WTC11 (cell line): Measurements from ENCODE around the gene TMEM245. TPM values are rescaled to one million over a fixed set of nuclear protein-coding genes. Genes with fewer than 3 reads are reported as not detected.

ENCODE experiments used
- ATAC-seq: fragments of 200-7000 bp; cut with Tn5 transposase; 2 replicates; pipeline ENCODE4 v1.10.0; 2021; ENCODE audit warnings: mild to moderate bottlenecking, moderate library complexity
- CTCF ChIA-PET: fragments of 300-600 bp; sonication (Branson Sonifier 250); formaldehyde crosslinking; loops from one replicate; lab custom pipeline; 2021; ENCODE audit warnings: antibody characterized with exemption; lab: Charles Lee
- POLR2A ChIA-PET: fragments of 350-600 bp; sonication (Branson Sonifier 250); formaldehyde crosslinking; loops from one replicate; lab custom pipeline; 2021; ENCODE audit warnings: antibody characterized with exemption; lab: Charles Lee
- DNase-seq: peaks from one replicate; pipeline ENCODE4 v3.0.0; 2021; ENCODE audit warnings: low spot score
- H3K27ac Mint-ChIP-seq: 2 replicates; pipeline ENCODE4 v1.8.0; 2021; ENCODE audit warnings: mixed read lengths
- H3K27me3 Mint-ChIP-seq: 2 replicates; pipeline ENCODE4 v1.8.0; 2021; ENCODE audit warnings: low read depth, mild to moderate bottlenecking, moderate library complexity, mixed read lengths
- H3K36me3 Mint-ChIP-seq: 2 replicates; pipeline ENCODE4 v1.8.0; 2021; ENCODE audit warnings: mixed read lengths
- H3K4me1 Mint-ChIP-seq: 2 replicates; pipeline ENCODE4 v1.8.0; 2022; ENCODE audit warnings: mixed read lengths
- H3K4me3 Mint-ChIP-seq: 2 replicates; pipeline ENCODE4 v1.8.0; 2021; ENCODE audit warnings: mild to moderate bottlenecking, moderate library complexity, mixed read lengths
- H3K9me3 Mint-ChIP-seq: 2 replicates; pipeline ENCODE4 v1.8.0; 2021; ENCODE audit warnings: mixed read lengths
- ARID4B ChIP-seq: sonication (generic); formaldehyde crosslinking; IDR thresholded peaks from 2 replicates; pipeline ENCODE4 v1.8.0; 2023; ENCODE audit warnings: missing genetic modification reagents, mild to moderate bottlenecking, borderline replicate concordance
- ATF1 ChIP-seq: sonication (generic); formaldehyde crosslinking; IDR thresholded peaks from 2 replicates; pipeline ENCODE4 v1.8.1; 2023; ENCODE audit warnings: mild to moderate bottlenecking, moderate library complexity, missing genetic modification reagents
- ATF2 ChIP-seq: sonication (generic); formaldehyde crosslinking; IDR thresholded peaks from 2 replicates; pipeline ENCODE4 v1.8.1; 2022; ENCODE audit warnings: low read depth, missing genetic modification reagents, borderline replicate concordance
- GRHL2 ChIP-seq: fragments of 250-450 bp; sonication (Bioruptor Pico); IDR thresholded peaks from 2 replicates; pipeline ENCODE4 v1.8.0; 2022; ENCODE audit warnings: mild to moderate bottlenecking, moderate library complexity; ENCODE audit not compliant: insufficient replicate concordance, severe bottlenecking
- JUN ChIP-seq: sonication (generic); formaldehyde crosslinking; IDR thresholded peaks from 2 replicates; pipeline ENCODE4 v1.8.0; 2023; ENCODE audit warnings: mild to moderate bottlenecking, missing genetic modification reagents
- MLX ChIP-seq: sonication (generic); formaldehyde crosslinking; IDR thresholded peaks from 2 replicates; pipeline ENCODE4 v1.8.1; 2023; ENCODE audit warnings: mild to moderate bottlenecking, missing genetic modification reagents, moderate library complexity
- NFE2L1 ChIP-seq: sonication (generic); formaldehyde crosslinking; IDR thresholded peaks from 2 replicates; pipeline ENCODE4 v1.8.1; 2023; ENCODE audit warnings: missing genetic modification reagents
- NFYB ChIP-seq: sonication (generic); formaldehyde crosslinking; conservative IDR thresholded peaks from 2 replicates; pipeline ENCODE4 v1.8.0; 2022; ENCODE audit warnings: low read depth, missing genetic modification reagents
- NR3C1 ChIP-seq: sonication (generic); formaldehyde crosslinking; conservative IDR thresholded peaks from 2 replicates; pipeline ENCODE4 v1.8.1; 2023; ENCODE audit warnings: low read depth, mild to moderate bottlenecking, missing genetic modification reagents
- PREB ChIP-seq: sonication (generic); formaldehyde crosslinking; IDR thresholded peaks from 2 replicates; pipeline ENCODE4 v1.8.1; 2022; ENCODE audit warnings: mild to moderate bottlenecking, missing genetic modification reagents, moderate library complexity, borderline replicate concordance
- TP53 ChIP-seq: sonication (generic); formaldehyde crosslinking; IDR thresholded peaks from 2 replicates; pipeline ENCODE4 v1.8.1; 2023; ENCODE audit warnings: mild to moderate bottlenecking, missing genetic modification reagents
- ZBTB43 ChIP-seq: sonication (generic); formaldehyde crosslinking; IDR thresholded peaks from 2 replicates; pipeline ENCODE4 v1.8.1; 2023; ENCODE audit warnings: mild to moderate bottlenecking, missing genetic modification reagents
- ZNF138 ChIP-seq: sonication (generic); formaldehyde crosslinking; conservative IDR thresholded peaks from 2 replicates; pipeline ENCODE4 v1.8.1; 2022; ENCODE audit warnings: mild to moderate bottlenecking, moderate library complexity, missing genetic modification reagents
- ZNF532 ChIP-seq: fragments of 250-450 bp; sonication (Bioruptor Pico); IDR thresholded peaks from 2 replicates; pipeline ENCODE4 v1.9.0; 2021; ENCODE audit warnings: mild to moderate bottlenecking, borderline replicate concordance
- total RNA-seq: library from RNA; stranded (reverse); gene quantifications from 3 replicates; pipeline ENCODE4 v1.2.3, GENCODE V29; 2021
- TF ChIP-seq, protein P1 (sequence below): sonication (generic); formaldehyde crosslinking; IDR thresholded peaks from 2 replicates; pipeline ENCODE4 v1.8.1; 2022; ENCODE audit warnings: mild to moderate bottlenecking, moderate library complexity, missing genetic modification reagents
- TF ChIP-seq, protein P2 (sequence below): sonication (generic); formaldehyde crosslinking; IDR thresholded peaks from 2 replicates; pipeline ENCODE4 v1.8.0; 2023; ENCODE audit warnings: mild to moderate bottlenecking, missing genetic modification reagents
- TF ChIP-seq, protein P3 (sequence below): sonication (generic); formaldehyde crosslinking; IDR thresholded peaks from 2 replicates; pipeline ENCODE4 v1.8.1; 2023; ENCODE audit warnings: mild to moderate bottlenecking, missing genetic modification reagents, moderate library complexity

The TMEM245 gene
- total RNA-seq, 1 experiment from 2014 or later: 40.8 TPM

DNA sequence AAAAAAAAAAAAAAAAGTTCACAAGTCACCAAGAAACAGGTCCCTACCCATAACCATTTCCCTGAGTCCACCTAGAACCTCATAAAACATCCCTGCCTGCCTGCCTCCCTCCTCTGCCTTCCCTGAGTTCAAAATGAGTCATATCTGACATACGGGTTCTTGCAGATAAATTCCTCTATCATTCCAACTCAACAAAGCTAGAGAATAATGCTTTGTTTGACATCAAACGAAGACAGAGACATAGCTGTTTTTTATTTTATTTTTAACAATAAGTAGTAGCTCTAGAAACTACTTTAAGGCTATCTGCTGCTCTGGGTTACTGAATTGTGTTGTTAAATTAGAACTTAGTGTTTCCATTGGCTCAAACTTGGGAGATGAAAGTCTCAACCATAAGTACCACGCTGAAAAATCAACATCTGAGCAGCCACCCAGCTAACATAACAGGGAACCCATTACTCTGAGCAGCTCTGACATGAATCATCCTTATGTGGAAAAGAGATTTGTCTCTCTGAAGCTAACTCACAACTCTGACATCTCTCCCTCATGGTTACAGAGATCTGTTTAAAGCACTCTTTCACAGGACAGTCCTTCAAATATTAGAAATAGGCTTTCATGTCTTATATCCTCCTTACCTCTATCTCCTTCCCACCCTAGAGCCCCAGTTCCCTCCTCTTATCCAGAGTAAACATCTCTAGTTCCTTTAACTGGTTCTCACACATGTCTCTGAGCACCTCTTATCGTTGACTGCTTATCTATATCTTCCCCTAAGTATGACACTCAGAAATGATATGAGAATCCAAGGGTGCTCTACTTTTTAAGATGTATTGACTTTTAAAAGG lies 12.1 kb downstream of the TMEM245 start:
- POLR2A ChIA-PET: no interaction called here

More for the DNA sequence above, 12.1 kb downstream of the TMEM245 start:
- TF ChIP-seq ARID4B (CRISPR knock-in tag): no peak
- TF ChIP-seq NFYB (CRISPR knock-in tag): no peak
- TF ChIP-seq NR3C1 (CRISPR knock-in tag): no peak
- TF ChIP-seq, protein P1, sequence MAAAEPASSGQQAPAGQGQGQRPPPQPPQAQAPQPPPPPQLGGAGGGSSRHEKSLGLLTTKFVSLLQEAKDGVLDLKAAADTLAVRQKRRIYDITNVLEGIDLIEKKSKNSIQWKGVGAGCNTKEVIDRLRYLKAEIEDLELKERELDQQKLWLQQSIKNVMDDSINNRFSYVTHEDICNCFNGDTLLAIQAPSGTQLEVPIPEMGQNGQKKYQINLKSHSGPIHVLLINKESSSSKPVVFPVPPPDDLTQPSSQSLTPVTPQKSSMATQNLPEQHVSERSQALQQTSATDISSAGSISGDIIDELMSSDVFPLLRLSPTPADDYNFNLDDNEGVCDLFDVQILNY (CRISPR knock-in tag): no peak
- no peak for TF ChIP-seq ZBTB43 (CRISPR knock-in tag)
- TF ChIP-seq GRHL2 (CRISPR knock-in tag): no peak
- no peak for TF ChIP-seq ATF1 (CRISPR knock-in tag)
- no peak for TF ChIP-seq MLX
- TF ChIP-seq, protein P2, sequence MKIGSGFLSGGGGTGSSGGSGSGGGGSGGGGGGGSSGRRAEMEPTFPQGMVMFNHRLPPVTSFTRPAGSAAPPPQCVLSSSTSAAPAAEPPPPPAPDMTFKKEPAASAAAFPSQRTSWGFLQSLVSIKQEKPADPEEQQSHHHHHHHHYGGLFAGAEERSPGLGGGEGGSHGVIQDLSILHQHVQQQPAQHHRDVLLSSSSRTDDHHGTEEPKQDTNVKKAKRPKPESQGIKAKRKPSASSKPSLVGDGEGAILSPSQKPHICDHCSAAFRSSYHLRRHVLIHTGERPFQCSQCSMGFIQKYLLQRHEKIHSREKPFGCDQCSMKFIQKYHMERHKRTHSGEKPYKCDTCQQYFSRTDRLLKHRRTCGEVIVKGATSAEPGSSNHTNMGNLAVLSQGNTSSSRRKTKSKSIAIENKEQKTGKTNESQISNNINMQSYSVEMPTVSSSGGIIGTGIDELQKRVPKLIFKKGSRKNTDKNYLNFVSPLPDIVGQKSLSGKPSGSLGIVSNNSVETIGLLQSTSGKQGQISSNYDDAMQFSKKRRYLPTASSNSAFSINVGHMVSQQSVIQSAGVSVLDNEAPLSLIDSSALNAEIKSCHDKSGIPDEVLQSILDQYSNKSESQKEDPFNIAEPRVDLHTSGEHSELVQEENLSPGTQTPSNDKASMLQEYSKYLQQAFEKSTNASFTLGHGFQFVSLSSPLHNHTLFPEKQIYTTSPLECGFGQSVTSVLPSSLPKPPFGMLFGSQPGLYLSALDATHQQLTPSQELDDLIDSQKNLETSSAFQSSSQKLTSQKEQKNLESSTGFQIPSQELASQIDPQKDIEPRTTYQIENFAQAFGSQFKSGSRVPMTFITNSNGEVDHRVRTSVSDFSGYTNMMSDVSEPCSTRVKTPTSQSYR: no peak
- no peak for TF ChIP-seq NFE2L1 (CRISPR knock-in tag)
- TF ChIP-seq, protein P3, sequence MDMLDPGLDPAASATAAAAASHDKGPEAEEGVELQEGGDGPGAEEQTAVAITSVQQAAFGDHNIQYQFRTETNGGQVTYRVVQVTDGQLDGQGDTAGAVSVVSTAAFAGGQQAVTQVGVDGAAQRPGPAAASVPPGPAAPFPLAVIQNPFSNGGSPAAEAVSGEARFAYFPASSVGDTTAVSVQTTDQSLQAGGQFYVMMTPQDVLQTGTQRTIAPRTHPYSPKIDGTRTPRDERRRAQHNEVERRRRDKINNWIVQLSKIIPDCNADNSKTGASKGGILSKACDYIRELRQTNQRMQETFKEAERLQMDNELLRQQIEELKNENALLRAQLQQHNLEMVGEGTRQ: no peak
- no peak for TF ChIP-seq PREB (CRISPR knock-in tag)
- no peak for TF ChIP-seq ZNF532
- TF ChIP-seq TP53 (CRISPR knock-in tag): no peak
- TF ChIP-seq JUN (CRISPR knock-in tag): no peak
- no peak for TF ChIP-seq ZNF138 (CRISPR knock-in tag)
- no peak for TF ChIP-seq ATF2
- ATAC-seq: no peak
- peaks cover 3% of the 10 kb centered on the region for H3K9me3 Mint-ChIP-seq
- no peak overlapping the region for H3K4me3 Mint-ChIP-seq
- peaks cover 46% of the 10 kb centered on the region for H3K4me1 Mint-ChIP-seq
- CTCF ChIA-PET: no interaction called here
- peak overlapping the region; percentile 15 for H3K27ac Mint-ChIP-seq
- H3K27me3 Mint-ChIP-seq: no peaks in the 10 kb centered on the region
- peaks cover 26% of the 10 kb centered on the region for H3K36me3 Mint-ChIP-seq
- no peak for DNase-seq
